Omental fat pad (tissue), 4 donors: ENCODE measurements around the gene TFDP1. TPM values are rescaled to one million over a fixed set of nuclear protein-coding genes. Genes with fewer than 3 reads are reported as not detected.

ENCODE experiments used
- ATAC-seq: fragments of 150-250 bp; one replicate; pipeline ENCODE4 v1.9.1; 2016; ENCODE audit warnings: mild to moderate bottlenecking, moderate library complexity; ENCODE audit not compliant: low FRiP score
- DNase-seq: peaks from one replicate; pipeline ENCODE4 v3.0.0-alpha.2; 2019; ENCODE audit warnings: low spot score
- CTCF ChIP-seq, 3 donors: fragments of 450-650 bp; IDR thresholded peaks; one replicate each; pipeline ENCODE4 v1.5.1; 2016 to 2017; ENCODE audit warnings: antibody characterized with exemption in 3 of 3, mild to moderate bottlenecking in 3 of 3, moderate library complexity in 2 of 3
- total RNA-seq, 4 donors: library from RNA; depleted of rRNA; stranded (reverse); fragments of >200 nt; gene quantifications; one replicate each; pipeline ENCODE4 v1.1.0, GENCODE V29; 2016

The TFDP1 gene
- total RNA-seq, result 10 to 100 TPM; 32.6 to 59.6 (median 44.4) TPM

GRCh38 chr13:113584205-113584869 is at the start of gene TFDP1:
Gene TFDP1, plus strand, starts transcription at chr13:113584753. Its CDS starts 1,085 bp downstream, at chr13:113585838.
- TF ChIP-seq CTCF (IDR thresholded peaks at IDR 0.05), result no peak
- DNase-seq, result no peak
- peak; percentile 78 for ATAC-seq

- ATAC-seq, result no peak
- DNase-seq, result no peak
- TF ChIP-seq CTCF (IDR thresholded peaks at IDR 0.05), result no peak
Observed at GRCh38 chr13:113535381-113535781, 49.2 kb upstream of the TFDP1 start.

- TF ChIP-seq CTCF (IDR thresholded peaks at IDR 0.05), result no peak
- DNase-seq (no peak), ATAC-seq (no peak)
Observed at GRCh38 chr13:113536461-113537110, 48.0 kb upstream of the TFDP1 start.

GRCh38 chr13:113537205-113537604 is 47.3 kb upstream of the TFDP1 start:
- DNase-seq, result no peak
- no peak for TF ChIP-seq CTCF (IDR thresholded peaks at IDR 0.05)
- no peak for ATAC-seq

GRCh38 chr13:113537909-113538688 is 46.5 kb upstream of the TFDP1 start:
- DNase-seq (no peak), ATAC-seq (no peak)
- no peak for TF ChIP-seq CTCF (IDR thresholded peaks at IDR 0.05)

GRCh38 chr13:113538689-113539058 is 45.9 kb upstream of the TFDP1 start:
- DNase-seq (no peak), ATAC-seq (no peak)
- no peak for TF ChIP-seq CTCF (IDR thresholded peaks at IDR 0.05)
